Natural killer cell treated with Interleukin-12 subunit alpha and Interleukin-12 subunit beta and Interleukin-15 and Interleukin-18, amount 100 ng/mL, for 72 hours (primary cell): Measurements from ENCODE around the gene CMTM4. TPM values are rescaled to one million over a fixed set of nuclear protein-coding genes. Genes with fewer than 3 reads are reported as not detected.
A peak's percentile ranks its signal among the peaks of the same experiment; 100 is the strongest.

Experiments used
- ATAC-seq, 2 donors: fragments of 150-1000 bp; cut with Tn5 transposase in 1 of 2; sonication (Bioruptor Pico), chemical (Tn5 transposase) in 1 of 2; 2 replicates each; pipeline ENCODE4 v1.10.0; 2021
- DNase-seq: peaks from one replicate; pipeline ENCODE4 v3.0.0; 2022; ENCODE audit warnings: low spot score
- H3K27ac Mint-ChIP-seq, 2 donors: 1 replicate in 1 of 2; 2 replicates in 1 of 2; pipeline ENCODE4 v1.8.0; 2022; ENCODE audit warnings: mixed read lengths in 2 of 2, mild to moderate bottlenecking in 1 of 2, moderate library complexity in 1 of 2
- H3K27me3 Mint-ChIP-seq, 2 donors: 1 replicate in 1 of 2; 2 replicates in 1 of 2; pipeline ENCODE4 v1.8.0; 2022; ENCODE audit warnings: mixed read lengths in 2 of 2
- H3K36me3 Mint-ChIP-seq: one replicate; pipeline ENCODE4 v1.8.0; 2022; ENCODE audit warnings: mixed read lengths
- H3K4me1 Mint-ChIP-seq, 2 donors: 1 replicate in 1 of 2; 2 replicates in 1 of 2; pipeline ENCODE4 v1.8.0; 2022; ENCODE audit warnings: low read depth in 2 of 2, mixed read lengths in 2 of 2, mild to moderate bottlenecking in 1 of 2
- H3K4me3 Mint-ChIP-seq: one replicate; pipeline ENCODE4 v1.8.0; 2022; ENCODE audit warnings: mixed read lengths
- H3K9me3 Mint-ChIP-seq: 2 replicates; pipeline ENCODE4 v1.8.0; 2022; ENCODE audit warnings: mixed read lengths
- total RNA-seq, 2 donors: library from RNA; stranded (reverse); gene quantifications; one replicate each; pipeline ENCODE4 v1.2.3, GENCODE V29; 2022

CMTM4 gene
- total RNA-seq: 1 to 10 TPM; 1.2 to 2.2 TPM

DNA sequence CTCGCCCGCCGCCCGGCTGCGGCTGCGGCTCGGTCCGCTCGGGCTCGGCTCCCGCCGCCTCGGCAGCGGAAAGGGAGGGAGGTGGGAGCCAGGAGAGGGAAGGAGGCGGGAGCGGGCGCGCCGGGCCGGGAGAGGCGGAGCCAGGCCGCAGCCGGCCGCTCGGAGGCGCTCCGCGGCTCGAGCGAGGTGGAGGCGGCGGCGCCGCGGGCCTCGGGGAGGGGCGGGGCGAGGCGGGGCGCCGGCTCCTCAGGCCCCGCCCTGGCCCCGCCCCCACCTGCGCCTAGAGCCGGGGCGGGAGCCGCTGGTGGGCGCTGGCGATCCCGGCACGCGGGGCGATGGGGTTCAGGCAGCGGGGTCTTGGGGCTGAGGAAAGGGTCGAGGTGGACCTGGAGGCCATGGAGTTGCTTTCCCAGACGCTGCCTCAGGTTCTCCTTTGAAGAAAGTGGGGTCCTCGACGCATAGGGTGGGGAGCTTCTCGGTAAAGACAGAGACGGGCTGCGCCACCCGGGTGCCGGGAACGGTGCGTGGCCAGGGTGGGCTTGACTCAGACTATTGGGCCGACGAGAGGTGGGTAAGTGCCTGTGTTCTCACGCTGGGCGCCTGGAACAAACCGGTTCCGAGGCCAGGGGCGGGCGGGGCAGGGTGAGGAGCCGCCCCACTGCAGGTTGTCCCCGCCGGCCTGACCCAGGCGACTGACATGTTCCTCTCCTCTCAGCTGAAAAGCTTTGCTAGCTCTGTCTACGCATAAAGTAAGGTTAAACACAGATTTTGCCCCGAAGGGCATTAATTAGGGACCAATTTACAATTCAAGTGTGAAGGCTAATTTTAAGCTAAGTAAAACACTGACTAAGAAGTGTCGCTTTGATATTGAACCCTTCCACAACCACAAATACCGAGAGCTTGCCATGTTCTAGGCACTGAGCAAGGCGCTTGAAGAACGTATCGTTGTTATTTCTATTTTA, at the start of gene CMTM4:
Gene CMTM4, minus strand, starts transcription at position 75 of the 962 bp plus-strand sequence. CDS start 218 bp downstream, outside the sequence.
- Mint-ChIP-seq H3K36me3 (no peaks in the 10 kb centered on the region), H3K4me1 (peaks cover 0 to 10% of the 10 kb centered on the region in 2 donors), H3K27ac (no peak within 1 kb of the TSS), H3K27me3 (peaks cover 7 to 12% of the 10 kb centered on the region in 2 donors), H3K9me3 (no peaks in the 10 kb centered on the region), H3K4me3 (peak within 1 kb of the TSS; percentile 78)
- ATAC-seq: peak; percentile 98 to 99
- peak; percentile 84 for DNase-seq

DNA sequence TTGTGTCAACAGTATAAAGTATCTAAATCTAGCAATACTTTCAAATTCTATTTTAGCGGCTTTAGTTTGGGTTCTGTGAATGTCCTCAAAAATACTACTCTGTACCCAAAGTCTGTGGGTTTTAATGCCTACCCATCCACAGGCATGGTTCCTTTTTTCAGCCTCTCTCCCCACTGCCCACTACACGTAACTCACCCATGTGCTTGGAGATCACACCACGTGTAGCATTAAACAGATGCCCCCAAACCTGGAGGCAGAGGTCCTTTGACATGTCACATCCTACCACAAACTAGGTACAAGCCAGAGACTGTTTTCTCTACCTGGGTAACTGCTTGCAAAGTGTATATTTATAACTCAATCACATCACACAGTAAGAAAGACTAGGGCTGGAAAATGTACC, 49.5 kb upstream of the CMTM4 start:
- H3K27ac Mint-ChIP-seq: peak overlapping the region; percentile 61
- peak overlapping the region; percentile 21 for H3K4me3 Mint-ChIP-seq

DNA sequence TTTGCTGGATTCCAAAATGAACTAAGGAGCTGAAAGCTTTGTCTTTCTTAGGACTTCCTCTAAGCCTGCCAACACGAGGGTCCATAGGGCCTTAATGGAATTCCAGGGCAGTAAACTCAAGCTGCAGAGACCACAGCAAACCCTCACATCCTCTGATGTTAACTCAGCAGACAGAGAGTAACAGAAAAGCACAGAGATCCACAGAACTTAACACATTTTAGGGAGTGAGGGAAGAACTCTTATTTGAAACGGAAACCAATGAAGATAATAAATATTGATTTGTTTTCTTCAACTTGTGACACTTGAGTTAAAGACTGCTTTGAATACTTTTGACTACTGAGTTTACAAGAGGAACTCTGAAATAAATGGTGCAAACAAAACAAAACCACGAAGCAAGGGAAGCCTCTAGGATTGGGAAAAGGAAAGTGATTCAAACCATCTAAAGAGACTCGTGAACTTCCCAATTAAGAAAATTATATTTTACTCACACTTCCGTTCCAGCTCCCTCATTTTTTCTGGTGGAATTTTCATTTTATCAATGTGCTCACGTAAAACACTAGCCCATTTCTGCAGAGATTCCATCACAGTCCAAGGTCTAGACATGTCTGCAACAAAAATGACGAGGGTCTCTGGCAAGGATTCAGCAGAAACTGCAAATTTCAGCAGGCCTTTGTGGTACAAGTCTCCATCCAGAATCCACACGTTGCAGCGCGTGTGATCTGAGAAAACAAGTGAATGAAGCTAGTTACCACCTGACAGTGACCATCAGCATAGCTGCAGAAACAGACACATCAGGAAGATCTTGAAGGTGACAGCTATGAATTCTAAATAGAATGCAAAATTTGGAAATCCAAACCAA, 45.6 kb upstream of the CMTM4 start:
- peaks cover 20% of the 10 kb centered on the region for H3K36me3 Mint-ChIP-seq
- no peaks in the 10 kb centered on the region for H3K27me3 Mint-ChIP-seq
- DNase-seq (no peak), ATAC-seq (no peak)
- H3K4me1 Mint-ChIP-seq: peaks cover 23 to 24% of the 10 kb centered on the region in 2 donors
- H3K9me3 Mint-ChIP-seq: no peaks in the 10 kb centered on the region
- no peak overlapping the region for H3K27ac Mint-ChIP-seq
- no peak overlapping the region for H3K4me3 Mint-ChIP-seq

More for the DNA sequence above, 49.5 kb upstream of the CMTM4 start:
- no peaks in the 10 kb centered on the region for H3K9me3 Mint-ChIP-seq
- DNase-seq (no peak), ATAC-seq (no peak)
- peaks cover 17% of the 10 kb centered on the region for H3K36me3 Mint-ChIP-seq
- peaks cover 38 to 41% of the 10 kb centered on the region in 2 donors for H3K4me1 Mint-ChIP-seq
- H3K27me3 Mint-ChIP-seq: no peaks in the 10 kb centered on the region

DNA sequence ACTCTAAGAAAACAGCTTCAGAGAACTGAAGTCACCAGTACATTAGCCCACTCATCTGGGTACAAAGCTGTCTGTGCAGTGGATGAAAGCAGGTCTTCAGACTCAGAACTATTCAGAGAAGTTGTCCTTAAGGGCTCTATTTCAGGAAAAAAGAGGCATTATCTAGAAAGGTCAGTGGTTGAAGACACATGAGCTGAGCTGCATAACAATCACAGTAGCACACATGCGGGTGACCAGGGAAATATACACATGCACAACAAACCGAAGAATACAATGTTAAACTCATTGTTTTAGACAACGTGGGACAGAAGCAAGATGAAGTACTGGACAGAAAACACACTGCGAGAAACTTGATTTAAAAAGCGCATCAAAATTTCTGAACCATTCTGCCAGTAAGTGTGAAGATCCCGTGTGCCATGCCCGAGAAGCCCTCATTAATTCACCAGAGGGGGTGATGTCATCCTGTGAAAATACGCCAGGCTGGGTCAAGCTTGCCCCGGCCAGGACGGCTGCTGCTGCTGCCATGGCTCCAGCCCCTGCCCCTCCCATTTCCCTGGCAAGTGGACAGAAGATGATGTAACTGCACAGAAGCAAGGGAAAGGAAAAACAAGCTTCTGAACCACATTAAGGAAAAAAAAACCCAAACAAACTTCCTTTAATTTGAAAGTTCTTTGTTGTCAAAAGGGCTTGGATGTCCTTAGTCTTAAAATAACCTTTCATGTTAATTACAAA, 44.8 kb upstream of the CMTM4 start:
- no peak overlapping the region for H3K4me3 Mint-ChIP-seq
- no peaks in the 10 kb centered on the region for H3K27me3 Mint-ChIP-seq
- peaks cover 19% of the 10 kb centered on the region for H3K36me3 Mint-ChIP-seq
- DNase-seq: no peak
- H3K9me3 Mint-ChIP-seq: no peaks in the 10 kb centered on the region
- peaks cover 15 to 17% of the 10 kb centered on the region in 2 donors for H3K4me1 Mint-ChIP-seq
- H3K27ac Mint-ChIP-seq: no peak overlapping the region
- no peak for ATAC-seq

DNA sequence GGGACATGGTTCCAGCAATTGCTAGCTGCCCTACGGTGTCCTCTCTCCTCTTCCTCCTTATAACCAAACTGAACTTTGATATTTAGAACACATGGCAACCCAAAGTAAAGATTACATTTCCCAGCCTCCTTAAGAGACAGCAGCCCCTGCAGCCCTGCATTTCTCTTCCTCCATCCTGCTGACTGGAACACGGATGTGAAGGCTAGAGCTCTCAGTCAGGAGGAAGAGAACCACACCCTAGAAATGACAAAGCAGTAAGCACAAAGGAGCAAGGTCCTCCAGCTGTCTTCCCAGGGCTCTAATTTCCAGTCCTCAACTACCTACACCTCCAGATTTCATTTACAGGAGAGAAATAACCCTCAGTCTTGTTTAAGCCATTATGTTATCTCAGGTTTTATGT, 44.0 kb upstream of the CMTM4 start:
- Mint-ChIP-seq H3K27ac (peak overlapping the region in 1 of 2 donors; percentile 44), H3K4me1 (peaks cover 11 to 13% of the 10 kb centered on the region in 2 donors), H3K4me3 (no peak overlapping the region), H3K9me3 (no peaks in the 10 kb centered on the region), H3K27me3 (no peaks in the 10 kb centered on the region), H3K36me3 (peaks cover 15% of the 10 kb centered on the region)
- DNase-seq (no peak), ATAC-seq (no peak)

DNA sequence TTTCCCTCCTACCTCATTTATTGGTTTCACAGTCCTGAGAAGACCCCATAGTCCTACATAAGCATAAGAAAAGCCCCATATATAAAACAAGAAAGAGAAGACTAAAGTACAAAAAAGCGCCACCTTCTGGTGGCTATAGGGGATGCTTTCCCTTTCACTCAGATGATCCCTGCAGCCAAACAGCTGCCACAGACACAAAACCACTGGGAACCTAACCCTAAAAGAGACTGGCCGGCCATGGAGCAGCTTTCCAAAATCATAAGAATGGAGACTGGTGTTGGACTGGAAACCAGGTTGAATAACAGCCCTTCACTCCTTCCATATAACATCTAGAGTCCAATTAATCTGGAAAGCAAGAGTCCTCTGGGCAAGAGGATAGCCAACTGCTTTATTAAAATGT, 43.5 kb upstream of the CMTM4 start:
- DNase-seq: no peak
- peaks cover 11 to 13% of the 10 kb centered on the region in 2 donors for H3K4me1 Mint-ChIP-seq
- H3K27ac Mint-ChIP-seq: peak overlapping the region in 1 of 2 donors; percentile 44
- H3K36me3 Mint-ChIP-seq: peaks cover 15% of the 10 kb centered on the region
- H3K4me3 Mint-ChIP-seq: no peak overlapping the region
- no peaks in the 10 kb centered on the region for H3K27me3 Mint-ChIP-seq
- ATAC-seq: peak in 1 of 2 donors; percentile 36
- H3K9me3 Mint-ChIP-seq: no peaks in the 10 kb centered on the region

DNA sequence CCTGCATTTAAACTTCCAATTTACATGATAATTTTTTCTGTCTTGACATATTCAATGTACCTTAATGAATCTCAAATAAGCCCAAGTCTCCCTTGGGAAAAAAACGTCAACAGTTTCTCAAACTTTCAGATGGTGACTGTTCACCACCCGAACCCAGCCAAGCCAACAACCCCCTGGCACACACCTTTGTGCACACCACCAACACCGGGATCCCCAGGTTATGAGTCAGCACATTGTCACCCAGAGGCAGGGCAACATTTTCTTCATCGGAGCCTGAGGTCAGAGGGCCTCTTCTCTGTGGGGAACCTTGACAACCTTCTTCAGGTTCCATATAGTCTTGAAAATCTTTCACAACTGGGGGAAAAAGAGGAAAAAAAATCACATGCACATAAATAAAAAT, 39.3 kb upstream of the CMTM4 start:
- Mint-ChIP-seq H3K4me3 (no peak overlapping the region), H3K27me3 (no peaks in the 10 kb centered on the region), H3K27ac (no peak overlapping the region), H3K9me3 (no peaks in the 10 kb centered on the region), H3K36me3 (peaks cover 25% of the 10 kb centered on the region), H3K4me1 (peaks cover 10 to 11% of the 10 kb centered on the region in 2 donors)
- no peak for DNase-seq
- no peak for ATAC-seq

DNA sequence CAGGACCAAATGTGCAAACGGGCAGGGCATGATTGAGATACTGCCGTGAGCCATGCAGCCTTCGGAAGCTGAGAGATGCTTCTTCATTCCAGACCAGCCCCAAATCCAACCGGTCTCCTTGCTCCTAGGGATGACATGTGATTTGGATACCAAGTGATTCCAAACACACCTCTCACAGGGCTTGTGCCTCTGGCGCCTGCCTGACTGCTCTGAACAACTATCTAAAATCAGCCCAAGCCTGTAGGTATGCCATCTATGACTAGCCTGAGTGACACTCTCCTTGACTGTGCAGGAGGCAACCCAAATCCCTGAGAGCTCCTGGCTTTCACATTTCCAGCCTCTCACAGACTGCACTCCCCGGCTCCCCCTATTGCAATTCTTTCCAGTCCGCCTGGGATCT, 34.6 kb upstream of the CMTM4 start:
- no peak for ATAC-seq
- no peak overlapping the region for H3K27ac Mint-ChIP-seq
- no peak overlapping the region for H3K4me3 Mint-ChIP-seq
- H3K36me3 Mint-ChIP-seq: peaks cover 26% of the 10 kb centered on the region
- H3K4me1 Mint-ChIP-seq: peaks cover 10 to 11% of the 10 kb centered on the region in 2 donors
- H3K9me3 Mint-ChIP-seq: no peaks in the 10 kb centered on the region
- H3K27me3 Mint-ChIP-seq: no peaks in the 10 kb centered on the region
- no peak for DNase-seq

DNA sequence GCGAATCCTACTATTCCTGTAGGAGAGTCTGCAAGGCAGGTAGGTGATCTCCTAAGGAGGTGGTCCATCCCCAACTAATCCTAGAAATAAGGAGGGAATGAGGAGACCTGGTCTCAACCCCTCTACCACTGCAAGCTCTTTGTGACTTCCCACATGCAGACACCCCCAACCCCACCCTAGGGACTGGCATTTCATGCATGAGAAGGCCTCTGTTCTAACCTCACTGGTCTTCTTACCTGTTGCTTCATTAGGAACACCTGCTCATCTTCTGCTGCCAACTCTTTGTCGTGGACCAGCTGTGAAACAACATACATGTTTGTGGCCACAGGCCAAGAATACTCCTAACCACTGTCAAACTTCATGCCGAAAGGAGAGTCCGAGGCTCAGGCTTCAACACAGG, 32.3 kb upstream of the CMTM4 start:
- DNase-seq (no peak), ATAC-seq (no peak)
- Mint-ChIP-seq H3K4me3 (no peak overlapping the region), H3K27me3 (no peaks in the 10 kb centered on the region), H3K27ac (no peak overlapping the region), H3K4me1 (peaks cover 10 to 11% of the 10 kb centered on the region in 2 donors), H3K36me3 (peaks cover 26% of the 10 kb centered on the region), H3K9me3 (no peaks in the 10 kb centered on the region)

DNA sequence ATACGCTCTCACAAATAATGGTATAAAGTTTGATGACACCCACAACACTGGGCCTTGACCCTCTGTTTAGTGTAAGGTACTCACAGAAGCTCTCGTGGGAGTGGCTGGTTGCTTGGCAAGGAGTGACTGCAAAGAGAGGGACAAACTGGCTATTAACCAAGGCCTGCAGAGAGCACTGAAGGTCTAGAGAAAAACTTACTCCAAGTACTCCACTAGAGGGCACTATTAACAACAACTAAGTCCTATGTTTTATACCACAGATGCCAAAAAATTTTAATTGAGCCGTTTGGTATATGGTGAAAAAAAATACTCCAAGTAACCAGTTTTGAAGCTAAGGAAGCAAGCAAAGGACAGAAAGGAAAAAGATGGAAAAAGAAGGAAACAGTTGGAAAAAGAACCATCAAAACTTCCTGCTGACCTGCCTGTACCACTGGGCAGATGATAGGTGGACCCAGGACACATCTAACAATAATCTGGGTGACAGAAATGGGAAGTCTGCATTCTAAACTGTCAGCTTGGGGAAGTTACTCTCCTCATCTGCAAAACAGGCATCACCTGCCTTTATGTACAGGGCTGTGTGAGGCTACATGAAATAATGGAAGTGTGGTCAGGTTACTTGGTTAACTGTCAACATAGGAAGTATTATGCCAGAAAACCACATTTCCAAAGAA, 31.7 kb upstream of the CMTM4 start:
- DNase-seq: no peak
- Mint-ChIP-seq H3K4me1 (peaks cover 10 to 11% of the 10 kb centered on the region in 2 donors), H3K27me3 (no peaks in the 10 kb centered on the region), H3K36me3 (peaks cover 32% of the 10 kb centered on the region), H3K27ac (no peak overlapping the region), H3K9me3 (no peaks in the 10 kb centered on the region), H3K4me3 (no peak overlapping the region)
- ATAC-seq: peak; percentile 59 to 60

DNA sequence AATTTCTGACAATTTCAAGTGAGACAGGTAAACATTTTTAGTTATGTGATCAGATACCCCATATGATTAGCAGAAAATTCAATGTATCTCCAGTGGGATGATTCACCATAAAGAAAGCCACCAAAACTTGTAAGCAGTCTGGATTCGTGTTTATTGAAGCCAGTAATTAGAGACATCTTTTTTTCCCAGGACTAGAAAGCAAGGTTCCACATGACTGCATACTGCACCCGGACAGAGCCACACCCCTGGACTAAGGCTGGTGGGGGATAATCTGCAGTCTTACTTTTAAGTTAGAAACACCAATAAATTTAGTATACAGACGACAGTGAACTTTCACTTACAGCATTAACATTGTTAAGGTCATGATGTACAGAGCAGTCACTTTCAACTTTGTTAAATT, 24.2 kb upstream of the CMTM4 start:
- H3K27me3 Mint-ChIP-seq: no peaks in the 10 kb centered on the region
- H3K4me1 Mint-ChIP-seq: peaks cover 0 to 7% of the 10 kb centered on the region in 2 donors
- peaks cover 14% of the 10 kb centered on the region for H3K36me3 Mint-ChIP-seq
- no peak overlapping the region for H3K27ac Mint-ChIP-seq
- ATAC-seq (no peak), DNase-seq (no peak)
- H3K9me3 Mint-ChIP-seq: no peaks in the 10 kb centered on the region
- H3K4me3 Mint-ChIP-seq: no peak overlapping the region

DNA sequence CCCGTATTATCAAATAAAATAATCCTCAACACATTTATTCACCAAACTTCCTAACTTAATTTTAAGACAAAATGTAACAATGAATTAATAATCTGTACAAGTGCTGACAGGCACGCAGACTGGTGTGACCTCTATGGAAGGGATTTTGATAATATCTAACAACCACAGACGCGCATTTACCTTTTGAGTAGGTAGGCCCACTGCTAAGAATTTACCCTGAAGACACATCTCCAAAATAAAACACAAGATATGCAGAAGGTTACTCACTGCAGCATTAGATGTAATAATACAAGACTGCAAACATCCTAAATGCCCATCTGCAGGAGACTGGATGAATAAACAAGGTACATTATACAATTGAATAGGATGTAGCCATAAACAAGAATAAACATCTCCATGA, 22.7 kb upstream of the CMTM4 start:
- Mint-ChIP-seq H3K4me1 (peaks cover 0 to 7% of the 10 kb centered on the region in 2 donors), H3K27me3 (no peaks in the 10 kb centered on the region), H3K27ac (no peak overlapping the region), H3K4me3 (no peak overlapping the region), H3K36me3 (peaks cover 10% of the 10 kb centered on the region), H3K9me3 (no peaks in the 10 kb centered on the region)
- DNase-seq (no peak), ATAC-seq (no peak)

DNA sequence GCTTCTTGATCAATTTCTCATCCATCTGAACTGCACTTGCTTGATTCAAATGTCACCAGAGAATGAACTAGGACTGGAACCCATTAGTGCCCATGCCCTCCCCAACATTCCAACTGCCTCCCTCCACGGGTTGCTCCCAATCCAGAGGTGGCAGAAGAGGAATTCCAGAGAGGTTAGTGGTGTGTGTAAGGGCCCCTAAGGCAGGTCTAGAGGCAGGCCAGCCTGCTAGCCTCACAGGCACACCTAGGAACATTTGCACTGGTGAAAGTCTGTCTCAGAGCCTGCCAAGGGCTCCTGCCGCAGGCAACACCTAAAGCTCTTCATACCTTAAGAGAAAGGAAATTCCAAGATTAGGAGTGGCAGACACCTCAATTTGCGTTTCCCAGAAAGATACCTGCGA, 21.2 kb upstream of the CMTM4 start:
- Mint-ChIP-seq H3K36me3 (no peaks in the 10 kb centered on the region), H3K27ac (no peak overlapping the region), H3K9me3 (no peaks in the 10 kb centered on the region), H3K4me1 (peaks cover 0 to 3% of the 10 kb centered on the region in 2 donors), H3K27me3 (no peaks in the 10 kb centered on the region), H3K4me3 (no peak overlapping the region)
- ATAC-seq (no peak), DNase-seq (no peak)
